Thyroid gland (tissue), 4 donors: ENCODE data around the gene ADAMTS2. TPM values are rescaled to one million over a fixed set of nuclear protein-coding genes. Genes with fewer than 3 reads are reported as not detected.

Source experiments
- DNase-seq, 2 donors: peaks; one replicate each; pipeline ENCODE4 v3.0.0-alpha.2; 2019
- H3K27ac ChIP-seq, 3 donors: fragments of 200-600 bp; sonication (generic); 1 replicate in 2 of 3; 2 replicates in 1 of 3; pipeline ENCODE4 v1.5.1; 2016 to 2019; ENCODE audit warnings: mild to moderate bottlenecking in 1 of 3, moderate library complexity in 1 of 3
- H3K27me3 ChIP-seq: fragments of 200-600 bp; sonication (generic); one replicate; pipeline ENCODE4 v1.5.1; 2019
- H3K36me3 ChIP-seq, 2 donors: fragments of 200-600 bp; sonication (generic); one replicate each; pipeline ENCODE4 v1.5.1; 2016 to 2019
- H3K4me1 ChIP-seq, 2 donors: fragments of 200-600 bp; sonication (generic); one replicate each; pipeline ENCODE4 v1.5.1; 2017 to 2019
- H3K4me3 ChIP-seq, 3 donors: fragments of 200-600 bp; sonication (generic); replicated peaks in 1 of 3; 1 replicate in 2 of 3; 2 replicates in 1 of 3; pipeline ENCODE4 v1.5.1; 2016; ENCODE audit warnings: mild to moderate bottlenecking in 1 of 3
- H3K9me3 ChIP-seq: fragments of 200-600 bp; sonication (generic); one replicate; pipeline ENCODE4 v1.5.1; 2017
- POLR2A ChIP-seq, 2 donors: fragments of 450-650 bp; IDR thresholded peaks; one replicate each; pipeline ENCODE4 v1.6.1; 2017; ENCODE audit warnings: antibody characterized with exemption in 2 of 2, mild to moderate bottlenecking in 2 of 2, moderate library complexity in 1 of 2
- WGBS, 2 donors: methylation state at CpG; one replicate each; pipeline ENCODE4 v1.1.5; 2017; 5-methylcytosine and 5-hydroxymethylcytosine counted together
- intact Hi-C: fragments of 100-400 bp; cut with DNase I; formaldehyde crosslinking; loops from one replicate; pipeline ENCODE4 v1.15.1; 2023
- total RNA-seq, 4 donors: library from RNA; depleted of rRNA; stranded (reverse); fragments of >200 nt; gene quantifications; one replicate each; pipeline ENCODE4 v1.2.3, GENCODE V29; 2016
- TF ChIP-seq, protein P1 (sequence below), 6 experiments: fragments of 200-600 bp in 3 of 6; fragments of 450-650 bp in 3 of 6; sonication (generic) in 3 of 6; IDR thresholded peaks; one replicate each; pipeline ENCODE4 v1.5.1; 2016 to 2019; ENCODE audit warnings: antibody characterized with exemption in 6 of 6, mild to moderate bottlenecking in 2 of 6, inconsistent platforms in 1 of 6, moderate library complexity in 1 of 6

ADAMTS2 gene
- total RNA-seq, 4 donors from 2014 or later, result 3.5 to 16.2 (median 7.3) TPM

DNA sequence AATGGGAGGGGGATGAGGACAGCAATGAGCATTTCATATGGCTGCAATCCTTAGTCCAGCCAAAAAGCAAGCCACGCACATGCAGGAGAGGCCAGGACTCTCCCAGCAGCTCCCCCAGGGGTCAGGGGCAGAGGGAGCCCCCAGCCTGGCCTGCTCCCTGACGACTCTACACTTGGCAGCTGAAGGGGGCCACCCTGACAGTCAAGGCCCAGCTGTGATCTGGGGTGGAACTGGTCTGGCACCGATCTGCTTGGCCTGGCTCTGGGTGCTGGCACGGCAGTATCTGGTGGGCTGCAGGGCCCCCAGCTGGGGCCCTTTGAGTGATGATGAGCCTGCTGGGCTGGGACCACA, 118.1 kb downstream of the ADAMTS2 start:
- Histone ChIP-seq H3K36me3 (no peaks in the 10 kb centered on the region), H3K27me3 (no peaks in the 10 kb centered on the region), H3K4me1 (no peaks in the 10 kb centered on the region), H3K27ac (no peak overlapping the region), H3K9me3 (no peaks in the 10 kb centered on the region), H3K4me3 (no peak overlapping the region)
- TF ChIP-seq, protein P1, sequence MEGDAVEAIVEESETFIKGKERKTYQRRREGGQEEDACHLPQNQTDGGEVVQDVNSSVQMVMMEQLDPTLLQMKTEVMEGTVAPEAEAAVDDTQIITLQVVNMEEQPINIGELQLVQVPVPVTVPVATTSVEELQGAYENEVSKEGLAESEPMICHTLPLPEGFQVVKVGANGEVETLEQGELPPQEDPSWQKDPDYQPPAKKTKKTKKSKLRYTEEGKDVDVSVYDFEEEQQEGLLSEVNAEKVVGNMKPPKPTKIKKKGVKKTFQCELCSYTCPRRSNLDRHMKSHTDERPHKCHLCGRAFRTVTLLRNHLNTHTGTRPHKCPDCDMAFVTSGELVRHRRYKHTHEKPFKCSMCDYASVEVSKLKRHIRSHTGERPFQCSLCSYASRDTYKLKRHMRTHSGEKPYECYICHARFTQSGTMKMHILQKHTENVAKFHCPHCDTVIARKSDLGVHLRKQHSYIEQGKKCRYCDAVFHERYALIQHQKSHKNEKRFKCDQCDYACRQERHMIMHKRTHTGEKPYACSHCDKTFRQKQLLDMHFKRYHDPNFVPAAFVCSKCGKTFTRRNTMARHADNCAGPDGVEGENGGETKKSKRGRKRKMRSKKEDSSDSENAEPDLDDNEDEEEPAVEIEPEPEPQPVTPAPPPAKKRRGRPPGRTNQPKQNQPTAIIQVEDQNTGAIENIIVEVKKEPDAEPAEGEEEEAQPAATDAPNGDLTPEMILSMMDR (IDR thresholded peaks at IDR 0.05), result no peak
- no peak for TF ChIP-seq POLR2A (IDR thresholded peaks at IDR 0.05)
- 62 to 74% methylated on average over 3 of the region's 4 CpGs for WGBS, 2 donors
- intact Hi-C loops, result no loop called here
- no peak for DNase-seq

DNA sequence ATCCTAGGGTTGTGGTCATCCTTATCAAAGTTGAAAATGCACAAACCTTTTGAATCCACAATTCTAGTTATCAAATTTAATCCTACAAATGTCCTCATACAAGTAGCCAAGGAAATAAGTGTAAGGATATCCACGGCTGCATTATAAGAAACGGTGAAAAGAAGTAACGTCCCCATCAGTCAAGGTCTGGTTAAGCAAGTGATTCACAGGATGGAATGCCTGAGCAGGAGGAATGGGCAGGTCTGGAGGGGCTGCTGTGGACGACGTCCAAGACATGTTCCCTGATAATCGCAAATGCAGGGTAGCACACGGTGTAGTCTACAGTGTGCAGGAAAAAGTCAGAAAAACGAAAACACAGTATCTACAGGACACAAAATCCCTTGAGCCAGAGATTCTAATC, 118.6 kb downstream of the ADAMTS2 start:
- no peak for DNase-seq
- Histone ChIP-seq H3K36me3 (no peaks in the 10 kb centered on the region), H3K27me3 (no peaks in the 10 kb centered on the region), H3K4me1 (no peaks in the 10 kb centered on the region), H3K4me3 (no peak overlapping the region), H3K27ac (no peak overlapping the region), H3K9me3 (no peaks in the 10 kb centered on the region)
- 65 to 83% methylated on average over 8 of the region's 8 CpGs for WGBS, 2 donors
- intact Hi-C loops, result no loop called here
- no peak for TF ChIP-seq POLR2A (IDR thresholded peaks at IDR 0.05)
- TF ChIP-seq, protein P1 (IDR thresholded peaks at IDR 0.05), result no peak

DNA sequence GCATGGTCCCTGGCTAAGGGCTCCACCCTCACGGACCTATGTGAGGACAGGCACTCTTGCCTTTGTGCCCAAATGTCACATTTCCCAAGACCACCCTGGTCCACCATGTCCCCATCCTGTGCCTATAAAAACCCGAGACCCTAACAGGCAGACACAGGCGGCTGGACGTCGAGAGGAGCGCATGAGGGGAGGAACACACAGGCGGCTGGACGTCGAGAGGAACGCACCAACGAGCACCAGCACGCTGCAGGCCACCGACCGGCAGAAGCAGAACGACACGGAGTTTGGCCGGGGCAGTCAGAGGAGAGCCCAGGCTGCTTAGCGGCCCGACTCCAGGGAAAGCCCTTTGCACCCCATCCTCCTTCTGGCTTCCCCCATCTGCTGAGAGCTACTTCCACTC, 119.9 kb downstream of the ADAMTS2 start:
- H3K27ac ChIP-seq, result no peak overlapping the region
- 90 to 92% methylated on average over 19 of the region's 19 CpGs for WGBS, 2 donors
- H3K4me1 ChIP-seq, result no peaks in the 10 kb centered on the region
- no peak for DNase-seq
- intact Hi-C loops, result no loop called here
- H3K9me3 ChIP-seq, result no peaks in the 10 kb centered on the region
- no peaks in the 10 kb centered on the region for H3K27me3 ChIP-seq
- H3K36me3 ChIP-seq, result no peaks in the 10 kb centered on the region
- TF ChIP-seq, protein P1 (IDR thresholded peaks at IDR 0.05), result no peak
- no peak for TF ChIP-seq POLR2A (IDR thresholded peaks at IDR 0.05)
- no peak overlapping the region for H3K4me3 ChIP-seq

DNA sequence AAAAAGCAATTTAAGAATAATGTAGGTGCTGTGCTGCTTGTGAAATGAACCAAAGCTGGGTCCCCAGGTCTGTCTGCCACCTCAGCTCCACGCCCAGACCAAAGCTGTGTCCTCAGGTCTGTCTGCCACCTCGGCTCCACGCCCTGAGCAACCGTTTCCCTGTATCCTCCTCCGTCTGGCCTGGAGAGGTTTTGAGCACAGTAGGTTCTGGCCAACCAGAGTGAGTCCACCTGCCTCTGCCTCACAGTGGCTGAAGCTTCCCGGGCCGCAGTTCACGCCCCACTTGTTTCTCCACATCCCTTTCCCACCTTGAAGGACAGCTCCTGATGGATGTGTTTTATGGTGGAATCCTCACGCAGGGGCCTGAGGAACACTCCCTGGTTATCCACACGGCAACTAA, 120.5 kb downstream of the ADAMTS2 start:
- H3K4me1 ChIP-seq, result no peaks in the 10 kb centered on the region
- intact Hi-C loops, result no loop called here
- whole genome bisulfite sequencing, 2 donors, result 92 to 93% methylated on average over 10 of the region's 10 CpGs
- no peaks in the 10 kb centered on the region for H3K27me3 ChIP-seq
- H3K36me3 ChIP-seq, result no peaks in the 10 kb centered on the region
- no peak overlapping the region for H3K4me3 ChIP-seq
- no peaks in the 10 kb centered on the region for H3K9me3 ChIP-seq
- no peak overlapping the region for H3K27ac ChIP-seq
- TF ChIP-seq, protein P1 (IDR thresholded peaks at IDR 0.05), result no peak
- no peak for TF ChIP-seq POLR2A (IDR thresholded peaks at IDR 0.05)
- DNase-seq, result no peak

DNA sequence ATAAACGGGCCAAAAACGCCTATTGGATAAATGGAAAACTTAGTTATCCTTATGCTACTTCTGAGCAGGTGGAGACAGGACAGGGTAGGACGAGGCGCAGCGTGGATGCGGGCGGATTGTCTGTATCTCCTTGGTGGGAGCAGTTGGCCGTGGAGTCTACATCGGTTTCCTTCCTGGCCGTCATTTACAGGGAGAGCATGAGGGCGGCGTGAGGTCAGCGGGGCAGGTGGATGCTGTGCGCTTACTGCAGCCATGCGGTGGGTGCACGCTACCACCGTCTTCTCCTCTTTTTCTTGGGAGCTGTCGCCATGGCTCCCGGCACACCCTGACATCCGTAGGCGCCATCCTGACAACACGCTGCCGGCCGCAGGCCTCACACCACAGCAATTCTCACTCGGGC, 121.3 kb downstream of the ADAMTS2 start:
- no peaks in the 10 kb centered on the region for H3K4me1 ChIP-seq
- H3K27me3 ChIP-seq, result no peaks in the 10 kb centered on the region
- H3K4me3 ChIP-seq, result no peak overlapping the region
- 95 to 97% methylated on average over 25 of the region's 25 CpGs for WGBS, 2 donors
- H3K27ac ChIP-seq, result no peak overlapping the region
- DNase-seq, result no peak
- intact Hi-C loops, result no loop called here
- no peaks in the 10 kb centered on the region for H3K9me3 ChIP-seq
- no peaks in the 10 kb centered on the region for H3K36me3 ChIP-seq
- TF ChIP-seq, protein P1 (IDR thresholded peaks at IDR 0.05), result no peak
- no peak for TF ChIP-seq POLR2A (IDR thresholded peaks at IDR 0.05)
